ENCODE results near the gene KRCC1.

KRCC1 gene

DNA sequence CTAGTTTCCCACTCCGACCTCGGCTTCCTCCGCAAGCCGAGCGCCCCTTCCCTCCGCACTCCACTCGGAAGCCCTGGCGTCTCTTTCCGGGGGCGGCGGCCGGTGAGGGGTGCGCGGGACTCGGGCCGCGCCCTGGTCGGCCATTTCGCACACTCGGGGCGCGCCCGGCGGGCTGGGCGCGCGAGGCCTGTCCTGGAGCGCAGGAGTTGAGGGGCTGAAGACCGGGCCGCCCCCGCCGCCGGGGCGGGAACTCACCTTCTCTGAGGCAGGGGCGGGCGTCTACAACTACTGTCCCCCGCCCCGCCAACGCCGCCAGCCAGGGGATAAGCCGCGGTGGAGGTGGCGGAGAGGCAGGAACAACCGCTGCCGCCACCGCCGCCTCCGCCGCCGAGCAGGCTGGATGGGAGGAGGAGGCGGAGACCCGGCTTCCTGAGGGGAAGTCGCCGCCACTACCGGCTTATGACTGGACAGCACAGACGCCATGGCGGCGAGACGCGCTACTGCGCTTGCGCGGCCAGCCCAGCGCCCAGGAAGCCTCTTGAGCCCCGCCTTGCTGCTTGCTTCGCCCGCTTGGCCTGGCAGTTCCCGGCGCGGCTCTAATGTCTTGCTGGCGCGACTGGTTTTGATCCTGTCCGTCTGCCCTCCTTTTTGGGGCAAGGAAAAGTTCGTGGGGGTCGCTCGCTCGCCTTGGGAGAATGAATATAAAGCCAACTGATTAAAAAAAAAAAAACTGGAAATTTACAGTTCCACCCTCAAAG lies at the start of gene KRCC1:
Gene KRCC1, minus strand, starts transcription at position 413 of the 758 bp plus-strand sequence. CDS start 27,220 bp downstream, outside the sequence.
- in situ Hi-C loops (cut with MboI; ENCODE audit: low sequenced_read_pairs) = no loop called here

DNA sequence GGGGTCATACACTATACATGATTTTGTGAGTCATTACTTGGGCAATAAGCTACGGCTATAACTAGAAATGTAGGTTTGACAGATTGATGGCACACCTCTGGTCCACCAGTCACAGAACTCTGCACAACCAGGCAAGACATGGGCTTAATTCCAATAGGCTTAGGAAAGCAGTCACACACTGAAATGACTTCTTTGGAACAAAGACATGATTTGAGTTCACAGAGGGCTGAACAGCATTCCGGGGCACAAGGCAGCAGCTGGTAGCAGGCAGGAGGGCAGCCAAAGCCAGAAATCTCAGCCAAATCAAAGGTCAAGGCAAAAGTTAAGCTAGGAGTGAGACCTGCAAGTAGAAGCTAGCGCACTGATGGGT lies 44.9 kb upstream of the KRCC1 start:
- in situ Hi-C loops (cut with MboI; ENCODE audit: low sequenced_read_pairs) = no loop called here

DNA sequence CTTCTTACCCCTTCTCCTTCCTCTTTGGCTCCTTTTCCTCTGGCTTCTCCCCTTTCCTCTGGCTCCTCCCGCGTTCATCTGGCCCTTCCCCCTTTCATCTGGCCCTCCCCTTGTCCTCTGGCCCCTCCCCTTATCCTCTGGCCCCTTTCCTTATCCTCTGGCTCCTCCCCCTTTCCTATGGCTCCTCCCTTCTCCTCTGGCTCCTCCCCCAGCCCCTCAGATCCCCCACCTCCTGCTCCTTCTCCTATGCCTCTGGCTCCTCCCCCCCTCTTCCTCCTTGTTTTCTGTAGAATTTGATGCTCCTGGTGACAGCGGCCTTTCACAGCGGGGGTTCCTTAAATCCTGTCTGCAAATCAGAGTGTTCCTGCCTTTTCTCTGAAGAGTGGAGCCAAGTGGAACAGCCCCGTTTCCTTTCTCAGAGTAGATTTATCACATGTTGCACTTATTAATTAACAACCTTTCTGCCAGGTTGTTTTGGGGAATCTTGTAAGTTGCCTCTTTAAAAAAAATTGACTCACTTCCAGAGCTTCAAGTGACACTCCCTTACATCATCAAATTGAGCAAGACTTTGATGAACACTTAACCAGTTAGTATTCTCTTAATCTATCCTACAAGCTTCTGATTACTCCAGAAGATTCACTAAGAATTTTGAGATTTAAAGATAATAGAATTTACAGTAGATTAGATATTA lies 44.4 kb upstream of the KRCC1 start:
- in situ Hi-C loops (cut with MboI; ENCODE audit: low sequenced_read_pairs) = no loop called here

DNA sequence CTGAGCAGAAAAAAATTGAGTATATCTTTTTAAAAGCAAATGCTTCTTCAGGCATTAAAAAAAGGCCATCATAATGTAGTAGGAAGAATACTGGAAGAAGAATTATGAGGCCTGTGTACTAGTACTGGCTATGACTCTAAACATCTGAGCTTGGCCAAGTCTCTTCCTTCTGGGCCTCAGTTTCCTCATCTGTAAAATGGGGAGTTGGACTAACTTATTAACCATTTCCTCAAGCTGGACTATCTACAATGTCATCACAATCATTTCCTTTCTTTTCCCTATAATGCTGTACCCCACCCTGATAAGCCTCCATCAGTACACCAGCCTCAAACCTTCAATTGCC lies 42.9 kb upstream of the KRCC1 start:
- in situ Hi-C loops (cut with MboI; ENCODE audit: low sequenced_read_pairs) = no loop called here

DNA sequence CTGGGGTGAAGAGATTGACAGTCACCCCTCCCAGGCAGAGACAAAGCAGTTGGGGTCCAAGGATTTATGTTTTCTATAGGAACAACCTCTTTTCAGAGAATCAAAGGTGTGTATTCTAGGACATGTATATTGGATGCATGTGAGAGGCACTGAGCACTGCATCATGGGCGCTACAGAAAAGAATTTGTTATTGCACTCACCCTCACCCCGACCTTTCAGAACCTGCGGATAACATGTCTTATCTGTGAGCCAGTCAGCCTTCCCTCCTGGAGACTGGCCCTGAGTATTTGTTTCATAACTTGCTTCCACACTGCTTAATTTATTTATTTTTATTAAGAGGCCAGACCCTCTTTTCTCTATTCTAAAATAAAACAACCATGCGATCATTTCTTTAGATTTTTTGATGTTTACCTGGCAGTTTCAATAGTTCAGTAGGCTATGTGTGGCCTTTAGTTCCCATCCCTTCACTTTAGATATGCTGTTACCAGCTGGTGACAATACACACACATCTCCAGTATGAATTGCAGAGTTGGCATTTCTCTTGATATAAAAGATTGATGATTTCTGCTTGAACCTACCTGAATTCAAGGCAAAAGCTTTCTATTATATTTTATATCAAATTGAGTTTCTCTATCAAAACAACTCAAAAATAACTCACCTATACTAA lies 42.4 kb upstream of the KRCC1 start:
- in situ Hi-C loops (cut with MboI; ENCODE audit: low sequenced_read_pairs) = no loop called here

DNA sequence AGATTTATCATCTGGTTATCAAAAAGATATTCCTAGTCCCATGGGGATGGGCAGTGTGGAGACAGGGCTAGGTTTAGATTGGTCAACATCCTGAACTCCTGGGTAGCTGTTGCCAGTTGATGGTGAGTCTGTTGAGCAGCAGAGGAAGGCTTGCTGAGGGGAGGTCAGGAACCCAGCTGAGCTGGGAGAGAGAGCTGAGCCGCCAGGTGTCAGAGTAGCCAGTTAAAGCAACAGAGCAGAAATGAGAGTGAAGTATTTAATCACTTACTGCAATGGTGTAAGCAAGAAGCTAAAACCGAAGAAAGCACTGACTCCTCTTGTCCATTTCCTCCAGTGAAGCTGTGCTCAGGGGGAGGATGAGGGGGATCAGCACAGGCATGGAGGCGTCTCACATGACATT lies 41.6 kb upstream of the KRCC1 start:
- in situ Hi-C loops (cut with MboI; ENCODE audit: low sequenced_read_pairs) = no loop called here

DNA sequence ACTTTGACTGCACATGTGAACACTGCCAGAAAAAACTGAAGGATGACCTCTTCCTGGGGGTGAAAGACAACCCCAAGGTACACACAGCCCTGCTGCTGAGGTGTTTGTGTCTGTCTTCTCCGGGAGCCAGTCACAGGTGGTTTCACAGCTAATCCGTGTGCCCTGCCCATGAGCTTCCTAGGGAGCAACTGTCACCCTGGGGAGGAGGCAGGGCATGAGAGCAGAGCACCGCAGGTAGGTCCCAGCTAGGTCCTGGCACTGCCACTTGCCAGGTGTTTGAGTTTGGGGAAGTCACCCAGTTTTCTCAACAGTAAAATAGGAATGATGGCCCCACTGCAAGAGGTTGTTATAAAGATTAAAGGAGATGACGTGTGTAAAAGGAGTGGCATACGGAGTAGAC lies 41.1 kb upstream of the KRCC1 start:
- in situ Hi-C loops (cut with MboI; ENCODE audit: low sequenced_read_pairs) = no loop called here

DNA sequence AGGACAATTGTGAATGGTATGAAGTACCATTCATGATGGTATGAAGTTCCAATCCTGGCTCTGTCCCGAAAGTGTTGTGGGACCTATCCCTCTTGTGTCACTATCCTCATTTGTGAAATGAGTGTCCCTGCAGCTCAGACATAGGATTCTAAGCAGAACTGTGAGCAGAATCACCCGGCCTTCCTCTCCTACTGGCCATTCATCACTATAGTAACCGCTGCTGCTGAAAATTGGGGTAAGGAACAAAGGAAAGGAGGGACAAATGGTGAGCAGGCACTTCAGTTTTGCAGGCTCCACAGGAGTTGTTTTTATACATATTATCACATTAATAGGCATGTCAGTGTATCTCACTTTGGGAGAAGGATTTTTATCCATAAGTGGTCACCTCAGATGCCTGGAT lies 39.4 kb upstream of the KRCC1 start:
- in situ Hi-C loops (cut with MboI; ENCODE audit: low sequenced_read_pairs) = no loop called here

DNA sequence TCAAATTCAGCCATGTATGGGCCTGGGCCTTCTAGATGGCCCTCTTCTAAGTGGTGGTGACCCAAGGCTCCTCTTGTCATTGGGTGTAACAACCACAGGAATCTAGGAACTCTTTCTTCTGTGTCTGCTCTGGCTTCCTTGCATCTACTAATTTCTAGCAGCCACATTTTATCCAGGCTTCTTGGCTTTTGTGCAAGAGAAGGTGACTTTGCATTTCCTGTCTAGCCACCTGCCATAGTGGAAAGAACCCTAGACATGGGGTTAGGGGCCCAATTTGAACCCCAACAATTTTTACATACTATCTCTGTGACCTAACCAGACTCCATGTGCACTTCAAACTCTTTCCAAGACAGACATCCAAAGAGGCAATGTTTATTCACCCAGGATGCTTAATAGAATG lies 37.2 kb upstream of the KRCC1 start:
- in situ Hi-C loops (cut with MboI; ENCODE audit: low sequenced_read_pairs) = no loop called here

DNA sequence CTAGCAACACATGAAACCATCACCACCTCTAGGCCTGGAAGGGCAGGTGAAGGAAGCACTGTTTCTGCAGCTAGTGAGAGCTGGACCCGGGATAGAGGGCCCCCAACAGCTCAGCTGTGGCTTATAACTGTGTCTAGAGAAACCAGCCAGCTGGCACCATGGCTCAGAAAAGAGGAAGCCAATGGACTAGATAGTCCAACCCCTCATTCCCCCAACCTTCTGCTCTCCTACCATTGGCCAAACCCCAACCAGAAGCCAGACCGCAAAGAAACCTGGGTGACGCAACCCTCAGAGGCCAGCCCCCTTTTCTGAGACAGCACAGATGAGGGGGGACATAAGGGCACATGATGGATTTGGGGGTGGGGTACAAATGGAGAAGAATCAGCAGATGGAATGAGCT lies 36.4 kb upstream of the KRCC1 start:
- in situ Hi-C loops (cut with MboI; ENCODE audit: low sequenced_read_pairs) = no loop called here

DNA sequence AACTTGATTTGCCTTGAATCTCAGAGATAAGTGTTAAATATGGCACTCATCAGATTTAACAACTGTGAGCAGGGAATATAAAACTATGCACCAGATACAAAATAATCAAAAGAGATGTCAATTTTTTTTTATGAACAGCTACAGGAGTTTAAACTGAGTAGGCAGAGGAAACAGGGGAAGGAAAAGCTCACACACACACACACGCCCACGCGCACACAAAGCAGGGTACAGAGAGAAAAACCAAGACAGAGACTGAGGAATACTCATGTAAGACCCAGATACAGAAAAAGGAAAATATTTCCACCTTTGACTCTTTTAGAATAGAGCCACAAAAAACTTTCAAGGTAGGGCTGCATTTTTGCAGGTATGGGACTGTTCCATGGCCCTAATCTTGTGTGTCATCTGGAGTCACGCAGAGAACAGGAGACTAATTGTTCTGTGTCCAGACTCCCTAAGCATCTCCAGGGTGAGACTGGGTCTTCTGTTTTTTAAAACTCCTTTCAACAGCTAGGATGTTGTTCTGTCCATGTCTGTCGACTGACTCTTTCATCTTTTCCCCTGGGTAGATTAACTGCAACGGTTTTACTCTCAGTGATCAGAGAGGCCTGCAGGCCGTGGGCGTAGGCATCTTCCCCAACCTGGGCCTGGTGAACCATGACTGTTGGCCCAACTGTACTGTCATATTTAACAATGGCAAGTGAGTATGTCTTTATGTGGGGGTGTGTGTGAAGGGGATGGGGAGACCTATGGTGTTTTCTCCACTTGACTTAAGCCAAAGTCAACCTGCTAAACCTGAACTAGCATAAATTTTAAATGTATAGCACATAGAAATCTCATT lies 35.1 kb upstream of the KRCC1 start:
- in situ Hi-C loops (cut with MboI; ENCODE audit: low sequenced_read_pairs) = no loop called here

DNA sequence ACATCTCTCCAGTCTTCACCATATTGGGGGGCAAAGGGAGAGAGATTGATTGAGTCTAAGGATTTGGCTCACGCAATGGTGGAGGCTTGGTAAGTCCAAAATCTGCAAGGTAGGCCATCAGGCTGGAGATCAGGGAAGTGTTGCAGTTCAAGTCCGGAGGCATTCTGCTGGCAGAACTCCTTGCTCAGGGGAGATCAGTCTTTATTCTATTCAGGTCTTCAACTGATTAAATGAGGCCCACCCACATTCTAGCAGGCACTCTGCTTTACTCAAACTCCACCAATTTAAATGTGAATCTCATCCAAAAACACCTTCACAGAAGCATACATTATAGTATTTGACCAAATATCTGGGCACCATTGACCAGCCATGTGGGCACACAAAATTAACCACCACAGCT lies 33.4 kb upstream of the KRCC1 start:
- in situ Hi-C loops (cut with MboI; ENCODE audit: low sequenced_read_pairs) = no loop called here

DNA sequence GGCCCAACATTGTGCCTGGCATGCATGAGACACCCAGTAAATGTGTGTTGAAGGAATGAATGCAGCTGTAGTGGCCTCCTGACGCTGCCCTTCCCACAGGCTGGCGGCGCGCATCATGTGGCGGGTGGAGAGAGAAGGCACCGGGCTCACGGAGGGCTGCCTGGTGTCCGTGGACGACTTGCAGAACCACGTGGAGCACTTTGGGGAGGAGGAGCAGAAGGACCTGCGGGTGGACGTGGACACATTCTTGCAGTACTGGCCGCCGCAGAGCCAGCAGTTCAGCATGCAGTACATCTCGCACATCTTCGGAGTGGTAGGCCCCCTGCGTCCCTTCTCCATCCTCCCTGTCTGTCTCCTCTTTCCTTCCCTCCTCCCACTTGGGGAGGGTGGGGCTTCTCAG lies 32.2 kb upstream of the KRCC1 start:
- in situ Hi-C loops (cut with MboI; ENCODE audit: low sequenced_read_pairs) = no loop called here

DNA sequence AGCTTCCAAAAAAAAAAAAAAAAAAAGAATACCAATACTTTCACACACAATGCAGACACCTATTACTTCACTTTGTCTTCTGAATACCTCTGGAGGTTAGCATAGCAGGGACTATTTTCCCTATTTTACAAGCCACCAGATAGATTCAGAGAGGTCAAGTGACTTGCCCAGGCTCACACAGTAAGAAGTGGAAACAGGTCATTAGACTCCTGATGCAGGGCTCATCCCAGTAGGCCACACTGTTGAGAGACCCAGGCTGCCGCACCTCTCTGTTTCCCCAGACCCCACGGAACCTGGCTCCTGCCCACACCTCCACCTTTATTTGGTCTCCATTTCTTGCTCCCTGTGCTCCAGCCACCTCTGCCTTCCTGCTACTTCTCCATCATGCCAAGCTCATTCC lies 31.5 kb upstream of the KRCC1 start:
- in situ Hi-C loops (cut with MboI; ENCODE audit: low sequenced_read_pairs) = no loop called here

DNA sequence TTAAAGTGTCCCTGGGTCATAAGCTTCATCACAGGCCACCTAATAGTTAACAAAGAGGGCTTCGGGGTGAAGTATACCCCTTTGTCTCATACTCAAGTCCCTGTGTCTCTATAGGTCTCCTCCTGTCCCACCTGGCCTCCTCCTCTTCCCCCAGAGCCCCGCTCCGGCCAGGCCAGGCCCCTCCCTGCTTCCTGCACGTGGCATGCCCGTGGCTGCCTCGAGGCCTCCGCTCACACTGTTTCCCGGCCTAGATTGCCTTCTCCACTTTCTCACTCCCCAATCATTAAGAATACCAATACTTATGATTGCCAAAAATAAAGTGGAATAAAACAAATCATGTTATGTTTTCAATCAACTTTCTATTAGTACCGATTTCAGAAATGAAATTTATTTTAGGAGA lies 30.8 kb upstream of the KRCC1 start:
- in situ Hi-C loops (cut with MboI; ENCODE audit: low sequenced_read_pairs) = no loop called here

DNA sequence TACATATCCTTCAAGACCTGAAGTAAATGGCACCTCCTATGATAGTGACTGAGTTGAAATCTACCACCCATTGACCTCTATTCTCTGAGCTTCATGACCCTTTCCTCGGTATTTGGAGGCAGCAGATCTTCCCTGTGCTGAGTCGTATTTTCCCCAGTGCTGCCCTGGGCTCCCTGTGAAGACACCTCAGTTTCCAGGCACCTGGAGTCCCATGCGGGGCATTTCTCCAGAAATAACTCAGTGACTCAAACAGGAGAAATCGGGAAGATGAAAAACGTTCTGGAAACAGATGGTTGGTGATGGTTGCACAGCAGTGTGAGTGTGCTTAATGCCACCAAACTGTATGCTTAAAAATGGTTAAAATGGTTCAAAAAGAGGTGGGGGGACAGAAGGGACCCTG lies 30.0 kb upstream of the KRCC1 start:
- in situ Hi-C loops (cut with MboI; ENCODE audit: low sequenced_read_pairs) = no loop called here

DNA sequence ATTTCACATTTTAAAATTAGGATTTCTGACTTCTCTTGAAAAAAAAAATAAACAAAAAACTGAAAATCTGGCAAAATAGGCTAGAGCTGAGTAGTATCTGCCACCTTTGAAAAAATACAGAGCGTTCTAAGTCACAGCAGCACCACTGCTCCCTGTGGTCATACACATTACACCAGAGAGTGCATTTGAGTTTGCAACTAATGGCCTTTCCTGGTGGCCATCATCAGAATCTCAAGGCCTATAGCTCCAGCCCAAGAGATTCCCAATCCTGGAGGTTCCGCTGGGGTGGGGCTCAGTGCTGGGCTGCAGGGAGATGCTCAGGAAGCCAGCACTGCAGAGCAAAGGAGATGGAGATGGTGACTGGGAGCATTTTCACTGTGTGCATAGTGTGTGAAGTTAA lies 29.5 kb upstream of the KRCC1 start:
- in situ Hi-C loops (cut with MboI; ENCODE audit: low sequenced_read_pairs) = no loop called here

DNA sequence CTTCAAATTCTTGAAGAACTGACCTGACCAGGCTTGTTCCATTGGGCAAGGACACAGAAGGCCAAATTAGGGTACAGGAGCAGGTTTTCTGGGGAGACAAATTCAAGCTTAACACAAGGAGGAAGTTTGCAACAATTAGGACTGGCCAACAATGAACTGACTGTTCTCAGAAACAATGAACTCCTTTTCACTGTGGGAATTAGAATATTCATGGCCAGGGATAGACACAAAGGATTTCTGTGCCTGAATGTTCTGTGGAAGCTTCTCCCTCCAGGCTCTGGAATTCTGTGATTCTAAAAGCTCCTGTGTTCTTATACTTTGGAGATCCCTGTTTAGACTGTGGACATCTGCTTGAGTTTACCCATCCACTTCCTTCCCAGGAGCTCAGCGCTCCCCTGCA lies 27.2 kb upstream of the KRCC1 start:
- in situ Hi-C loops (cut with MboI; ENCODE audit: low sequenced_read_pairs) = no loop called here

DNA sequence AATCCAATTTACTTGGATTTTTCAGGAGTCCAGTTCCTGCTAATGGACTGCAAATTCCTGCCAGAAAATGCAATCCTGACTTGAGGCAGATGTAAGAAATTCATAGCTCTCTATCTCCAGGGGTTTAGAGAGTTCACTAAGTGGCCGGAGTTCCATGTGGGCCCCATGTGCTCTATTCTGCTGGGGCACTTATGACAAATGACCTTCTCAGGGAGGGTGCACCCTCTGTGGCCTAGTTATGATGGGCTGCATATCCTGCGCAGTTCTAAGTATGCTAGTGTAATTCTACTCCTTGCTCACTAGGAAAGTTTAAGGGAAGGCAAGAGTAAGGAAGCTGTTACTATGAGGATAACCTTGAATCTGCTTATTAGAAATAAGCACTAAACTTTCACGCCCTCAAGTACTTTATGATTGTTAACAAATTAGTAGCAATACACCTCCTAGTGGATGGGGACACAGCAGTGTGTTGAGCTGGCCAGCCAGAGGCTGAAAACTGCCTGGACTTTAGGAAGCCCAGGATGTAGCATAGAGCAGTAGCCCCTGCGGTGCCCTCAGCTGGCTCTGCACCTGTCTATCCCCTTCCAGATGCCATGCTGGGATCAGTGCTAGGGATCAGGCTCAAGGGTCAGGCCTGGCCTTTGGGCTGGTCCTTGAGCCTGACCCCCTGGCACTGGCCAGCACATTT lies 26.5 kb upstream of the KRCC1 start:
- in situ Hi-C loops (cut with MboI; ENCODE audit: low sequenced_read_pairs) = no loop called here

DNA sequence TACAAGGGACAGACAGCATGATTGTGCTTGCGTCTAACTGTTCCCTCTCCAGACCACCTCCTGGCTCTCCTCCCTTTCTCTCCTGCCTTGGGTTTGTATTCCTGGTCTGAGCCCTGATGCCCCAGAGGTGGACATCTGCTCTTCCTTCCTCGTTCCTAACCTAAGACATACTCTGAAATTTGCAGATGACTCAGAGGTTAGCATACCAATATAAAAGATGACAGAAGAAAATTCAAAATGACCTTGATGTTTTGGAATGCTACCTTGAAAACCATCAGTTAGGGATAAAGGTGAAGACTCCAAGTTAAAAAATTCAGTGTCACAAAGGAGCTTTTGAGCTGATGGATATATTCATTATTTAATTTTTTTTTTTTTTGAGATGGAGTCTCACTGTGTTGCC lies 25.0 kb upstream of the KRCC1 start:
- in situ Hi-C loops (cut with MboI; ENCODE audit: low sequenced_read_pairs) = no loop called here

DNA sequence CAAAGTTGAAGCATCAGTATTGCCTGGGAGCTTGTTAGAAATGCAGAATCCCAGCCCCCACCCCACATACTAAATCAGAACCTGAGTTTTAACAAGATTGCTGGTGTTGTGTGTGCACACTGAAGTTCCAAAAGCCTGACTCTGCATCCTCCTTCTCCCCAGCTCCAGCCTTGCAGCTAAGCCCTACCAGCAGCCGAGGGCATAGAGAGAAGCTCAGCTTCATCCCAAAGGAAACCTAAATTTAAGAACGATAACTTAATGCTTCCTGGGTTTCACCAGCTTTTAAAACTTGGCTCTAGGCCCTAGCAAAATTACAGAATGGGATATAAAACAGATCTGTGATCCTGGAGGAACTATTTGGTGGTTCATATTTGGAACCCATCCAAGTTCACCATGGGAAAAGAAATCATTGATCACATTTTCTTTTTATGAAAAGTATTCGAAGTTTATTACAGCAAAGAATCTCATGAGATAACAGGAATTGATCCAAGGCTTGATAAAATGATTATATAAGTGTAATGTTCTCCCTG lies 23.1 kb upstream of the KRCC1 start:
- in situ Hi-C loops (cut with MboI; ENCODE audit: low sequenced_read_pairs) = no loop called here
